GM12892 (cell line): ENCODE results near the gene ULK4.

ENCODE experiments used
- DNase-seq: peaks from one replicate; pipeline ENCODE4 v3.0.0; 2011; ENCODE audit not compliant: insufficient read length
- FAIRE-seq: peaks from 2 replicates; lab custom pipeline; 2011; peaks lifted over from hg19 to GRCh38; lab: Jason Lieb, UNC
- POLR2A ChIP-seq: IDR thresholded peaks from 2 replicates; pipeline ENCODE4 v1.6.1; 2011; ENCODE audit warnings: low read depth, low read length, control low read depth
- POLR2AphosphoS5 ChIP-seq: IDR thresholded peaks from 2 replicates; pipeline ENCODE4 v1.6.1; 2011; ENCODE audit warnings: low read depth, low read length, control low read depth
- TAF1 ChIP-seq: IDR thresholded peaks from 2 replicates; pipeline ENCODE4 v1.6.1; 2011; ENCODE audit warnings: low read depth, mild to moderate bottlenecking, control low read depth, low read length, borderline replicate concordance

ULK4 gene

GRCh38 chr3:41258239-41258800 is 703.6 kb downstream of the ULK4 start:
- TF ChIP-seq POLR2A (no peak), TAF1 (no peak), POLR2AphosphoS5 (no peak)
- DNase-seq: no peak
- FAIRE-seq: no peak

GRCh38 chr3:41251593-41251992 is 710.3 kb downstream of the ULK4 start:
- DNase-seq (no peak), FAIRE-seq (no peak)
- TF ChIP-seq POLR2AphosphoS5: no peak
- no peak for TF ChIP-seq POLR2A
- no peak for TF ChIP-seq TAF1

GRCh38 chr3:41250825-41251224 is 711.1 kb downstream of the ULK4 start:
- no peak for FAIRE-seq
- TF ChIP-seq POLR2A (no peak), TAF1 (no peak), POLR2AphosphoS5 (no peak)
- no peak for DNase-seq

- TF ChIP-seq POLR2AphosphoS5 (no peak), TAF1 (no peak), POLR2A (no peak)
- no peak for FAIRE-seq
- no peak for DNase-seq
These were observed 712.6 kb downstream of the ULK4 start for GRCh38 chr3:41249318-41249717.

GRCh38 chr3:41248525-41248924 is 713.4 kb downstream of the ULK4 start:
- FAIRE-seq: no peak
- no peak for DNase-seq
- TF ChIP-seq POLR2A (no peak), TAF1 (no peak)

- no peak for FAIRE-seq
- TF ChIP-seq POLR2AphosphoS5: no peak
- TF ChIP-seq POLR2A: no peak
- TF ChIP-seq TAF1: no peak
- no peak for DNase-seq
These were observed 714.6 kb downstream of the ULK4 start for GRCh38 chr3:41247055-41248004.

GRCh38 chr3:41244620-41245336 is 717.1 kb downstream of the ULK4 start:
- no peak for DNase-seq
- TF ChIP-seq TAF1 (no peak), POLR2A (no peak), POLR2AphosphoS5 (no peak)
- FAIRE-seq: no peak

- DNase-seq (no peak), FAIRE-seq (no peak)
- TF ChIP-seq TAF1: no peak
- TF ChIP-seq POLR2A: no peak
- no peak; the same call in 1 of the 2 replicates for TF ChIP-seq POLR2AphosphoS5
These were observed 718.7 kb downstream of the ULK4 start for GRCh38 chr3:41243183-41243582.

GRCh38 chr3:41241800-41242571 is 719.9 kb downstream of the ULK4 start:
- DNase-seq (no peak), FAIRE-seq (no peak)

GRCh38 chr3:41241161-41241560 is 720.7 kb downstream of the ULK4 start:
- TF ChIP-seq TAF1: no peak
- no peak for TF ChIP-seq POLR2AphosphoS5
- no peak for TF ChIP-seq POLR2A
- DNase-seq: no peak
- no peak for FAIRE-seq

More at GRCh38 chr3:41241800-41242571, 719.9 kb downstream of the ULK4 start:
- no peak for TF ChIP-seq POLR2A
- no peak for TF ChIP-seq TAF1
- TF ChIP-seq POLR2AphosphoS5: peak; percentile 56
